SU-DHL-6 (cell line): ENCODE results near the gene ST6GAL1.

Experiments
- CTCF ChIP-seq: fragments of 200-600 bp; sonication (generic); IDR thresholded peaks from one replicate; pipeline ENCODE4 v1.5.1; 2017; ENCODE audit warnings: antibody characterized with exemption, mild to moderate bottlenecking, low read length, moderate library complexity; ENCODE audit not compliant: insufficient read depth, poor library complexity, severe bottlenecking
- EZH2phosphoT487 ChIP-seq: fragments of 200-600 bp; sonication (generic), shearing (Covaris generic); conservative IDR thresholded peaks from 2 replicates; pipeline ENCODE4 v1.6.1; 2018; ENCODE audit warnings: mild to moderate bottlenecking, antibody characterized with exemption, low read length, moderate library complexity, mixed read lengths

GRCh38 chr3:187025254-187025655 is 94.9 kb downstream of the ST6GAL1 start:
- TF ChIP-seq CTCF = no peak
- no peak for TF ChIP-seq EZH2phosphoT487
